Lung (tissue), 12 donors: Measurements from ENCODE around the gene SEM1. TPM values are rescaled to one million over a fixed set of nuclear protein-coding genes. Genes with fewer than 3 reads are reported as not detected.
"Not testable (repeated sequence)": the region's sequence is repeated elsewhere in the genome, so short reads cannot be mapped to it uniquely, and the experiment has no call there.

Experiments used
- ATAC-seq: fragments of 200-7000 bp; cut with Tn5 transposase; one replicate; pipeline ENCODE4 v1.9.1; 2020; ENCODE audit warnings: moderate number of reproducible peaks; ENCODE audit not compliant: insufficient read depth, low FRiP score
- DNase-seq, 3 donors: peaks; one replicate each; pipeline ENCODE4 v3.0.0-alpha.2; 2013 to 2017
- H3K27ac ChIP-seq, 2 donors: one replicate each; pipeline ENCODE4 v1.5.1; 2013; ENCODE audit warnings: mild to moderate bottlenecking in 2 of 2, moderate library complexity in 2 of 2, control low read depth in 1 of 2, inconsistent platforms in 1 of 2, low read depth in 1 of 2, low read length in 1 of 2
- H3K27me3 ChIP-seq, 3 donors: one replicate each; pipeline ENCODE4 v1.5.1; 2013; ENCODE audit warnings: low read length in 2 of 3; ENCODE audit not compliant: control insufficient read depth in 3 of 3, insufficient read depth in 3 of 3
- H3K36me3 ChIP-seq, 4 donors: one replicate each; pipeline ENCODE4 v1.5.1; 2013; ENCODE audit warnings: low read length in 4 of 4, mild to moderate bottlenecking in 1 of 4, moderate library complexity in 1 of 4; ENCODE audit not compliant: control insufficient read depth in 4 of 4, insufficient read depth in 4 of 4
- H3K4me1 ChIP-seq, 5 donors: one replicate each; pipeline ENCODE4 v1.5.1; 2013; ENCODE audit warnings: low read length in 5 of 5, mild to moderate bottlenecking in 2 of 5, moderate library complexity in 1 of 5; ENCODE audit not compliant: control insufficient read depth in 5 of 5, insufficient read depth in 5 of 5
- H3K4me3 ChIP-seq: one replicate; pipeline ENCODE4 v1.5.1; 2013; ENCODE audit warnings: mild to moderate bottlenecking, control low read depth, moderate library complexity
- H3K9ac ChIP-seq, 2 donors: one replicate each; pipeline ENCODE4 v1.5.1; 2013; ENCODE audit warnings: low read length in 2 of 2, control low read depth in 1 of 2; ENCODE audit not compliant: insufficient read depth in 1 of 2
- H3K9me3 ChIP-seq, 4 donors: one replicate each; pipeline ENCODE4 v1.5.1; 2013; ENCODE audit warnings: low read length in 3 of 4, mild to moderate bottlenecking in 1 of 4, moderate library complexity in 1 of 4; ENCODE audit not compliant: control insufficient read depth in 4 of 4, insufficient read depth in 3 of 4
- WGBS, 2 donors: extraction: QIAGEN DNeasy Blood & Tissue Kit; methylation state at CpG; one replicate each; pipeline ENCODE4 v1.1.7; 2013; 5-methylcytosine and 5-hydroxymethylcytosine counted together
- polyA plus RNA-seq, 2 donors: library from polyadenylated mRNA; stranded (reverse); fragments of 200-250 nt; gene quantifications; one replicate each; pipeline ENCODE4 v1.2.1, GENCODE V29; 2013
- total RNA-seq, 2 donors: library from RNA; depleted of rRNA in 1 of 2; stranded (reverse); fragments of >200 nt in 1 of 2; gene quantifications; one replicate each; pipeline ENCODE4 v1.2.1, GENCODE V29; 2014 to 2021
- TF ChIP-seq, protein P1 (sequence below): IDR thresholded peaks from 2 replicates; pipeline ENCODE4 v1.5.1; 2012; ENCODE audit warnings: mild to moderate bottlenecking; ENCODE audit errors: control extremely low read depth, extremely low read depth
- donor health status: control.
- donor health status: control.
- donor health status: Bipolar disorder and iron deficiency.
- donor health status: healthy.
- donor health status: DM: yes; HTN: yes; CAD: no.

Gene SEM1
- total and polyA plus RNA-seq, 4 donors: 47.0 to 190 (median 64.0) TPM

DNA sequence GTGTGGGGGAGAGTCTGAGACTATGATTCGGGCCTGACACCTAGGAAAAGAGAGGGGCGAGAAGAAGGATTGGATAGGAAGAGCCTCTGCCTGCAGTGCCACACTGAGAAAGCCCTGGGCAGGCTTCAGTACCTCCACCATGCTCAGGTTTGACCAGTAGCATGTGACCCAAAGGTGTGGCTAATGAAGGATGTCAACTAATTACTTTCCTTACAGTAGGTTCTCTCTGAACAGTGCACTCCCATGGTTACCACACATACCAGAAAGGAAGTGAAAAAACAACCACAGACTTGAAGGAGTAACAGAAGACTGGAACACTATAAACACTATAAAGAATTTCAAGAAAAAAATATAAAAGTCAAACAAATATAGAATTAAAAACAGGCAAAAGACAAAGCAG is 46.2 kb downstream of the SEM1 start:
- Histone ChIP-seq H3K27ac (no peak overlapping the region), H3K9ac (no peak overlapping the region), H3K27me3 (no peaks in the 10 kb centered on the region), H3K9me3 (no peaks in the 10 kb centered on the region), H3K4me3 (no peak overlapping the region), H3K36me3 (peaks cover 0 to 4% (median under 1%) of the 10 kb centered on the region in 4 donors), H3K4me1 (no peaks in the 10 kb centered on the region)
- TF ChIP-seq, protein P1, sequence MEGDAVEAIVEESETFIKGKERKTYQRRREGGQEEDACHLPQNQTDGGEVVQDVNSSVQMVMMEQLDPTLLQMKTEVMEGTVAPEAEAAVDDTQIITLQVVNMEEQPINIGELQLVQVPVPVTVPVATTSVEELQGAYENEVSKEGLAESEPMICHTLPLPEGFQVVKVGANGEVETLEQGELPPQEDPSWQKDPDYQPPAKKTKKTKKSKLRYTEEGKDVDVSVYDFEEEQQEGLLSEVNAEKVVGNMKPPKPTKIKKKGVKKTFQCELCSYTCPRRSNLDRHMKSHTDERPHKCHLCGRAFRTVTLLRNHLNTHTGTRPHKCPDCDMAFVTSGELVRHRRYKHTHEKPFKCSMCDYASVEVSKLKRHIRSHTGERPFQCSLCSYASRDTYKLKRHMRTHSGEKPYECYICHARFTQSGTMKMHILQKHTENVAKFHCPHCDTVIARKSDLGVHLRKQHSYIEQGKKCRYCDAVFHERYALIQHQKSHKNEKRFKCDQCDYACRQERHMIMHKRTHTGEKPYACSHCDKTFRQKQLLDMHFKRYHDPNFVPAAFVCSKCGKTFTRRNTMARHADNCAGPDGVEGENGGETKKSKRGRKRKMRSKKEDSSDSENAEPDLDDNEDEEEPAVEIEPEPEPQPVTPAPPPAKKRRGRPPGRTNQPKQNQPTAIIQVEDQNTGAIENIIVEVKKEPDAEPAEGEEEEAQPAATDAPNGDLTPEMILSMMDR: no peak
- DNase-seq: no peak
- no peak for ATAC-seq
- WGBS, 2 donors: 94 to 97% methylated on average over 2 of the region's 2 CpGs

DNA sequence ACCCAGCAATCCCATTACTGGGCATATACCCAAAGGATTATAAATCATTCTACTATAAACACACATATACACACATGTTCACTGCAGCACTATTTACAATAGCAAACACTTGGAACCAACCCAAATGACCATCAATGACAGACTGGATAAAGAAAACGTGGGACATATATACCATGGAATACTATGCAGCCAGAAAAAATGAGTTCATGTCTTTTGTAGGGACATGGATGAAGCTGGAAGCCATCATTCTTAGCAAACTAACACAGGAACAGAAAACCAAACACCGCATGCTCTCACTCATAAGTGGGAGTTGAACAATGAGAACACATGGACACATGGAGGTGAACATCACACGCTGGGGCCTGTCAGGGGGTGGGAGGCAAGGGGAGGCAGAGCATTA is 47.5 kb downstream of the SEM1 start:
- not testable (repeated sequence) for H3K4me3 ChIP-seq, H3K9me3 ChIP-seq, ATAC-seq, H3K36me3 ChIP-seq, DNase-seq, H3K27ac ChIP-seq, H3K4me1 ChIP-seq, H3K9ac ChIP-seq, H3K27me3 ChIP-seq
- WGBS, 2 donors: 89 to 92% methylated on average over 3 of the region's 3 CpGs

DNA sequence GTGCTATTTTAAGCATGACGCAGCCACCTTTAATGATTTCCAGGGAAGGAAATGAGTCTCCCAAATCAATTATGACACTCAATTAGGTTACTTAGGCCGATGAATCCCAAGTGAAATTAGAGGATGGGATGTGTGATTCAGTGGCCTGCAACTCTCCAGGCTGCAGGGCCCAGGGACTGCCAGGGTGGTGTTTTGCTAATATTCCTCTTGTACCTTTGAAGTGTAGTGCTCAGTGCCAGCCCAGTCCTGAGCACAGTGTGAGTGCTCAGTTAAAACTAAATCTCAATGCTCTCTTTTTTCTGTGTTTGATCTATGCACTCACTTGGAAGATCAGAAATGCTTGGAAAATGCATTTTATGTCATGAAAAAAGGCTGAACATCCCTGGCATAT is 51.6 kb downstream of the SEM1 start:
- Histone ChIP-seq H3K9ac (no peak overlapping the region), H3K27ac (no peak overlapping the region), H3K4me3 (no peak overlapping the region), H3K9me3 (no peaks in the 10 kb centered on the region), H3K27me3 (no peaks in the 10 kb centered on the region), H3K36me3 (peaks cover 0 to 5% (median under 1%) of the 10 kb centered on the region in 4 donors), H3K4me1 (no peaks in the 10 kb centered on the region)
- WGBS, 2 donors: 90 to 95% methylated on average over 2 of the region's 2 CpGs
- DNase-seq (no peak), ATAC-seq (no peak)
- TF ChIP-seq, protein P1: no peak

DNA sequence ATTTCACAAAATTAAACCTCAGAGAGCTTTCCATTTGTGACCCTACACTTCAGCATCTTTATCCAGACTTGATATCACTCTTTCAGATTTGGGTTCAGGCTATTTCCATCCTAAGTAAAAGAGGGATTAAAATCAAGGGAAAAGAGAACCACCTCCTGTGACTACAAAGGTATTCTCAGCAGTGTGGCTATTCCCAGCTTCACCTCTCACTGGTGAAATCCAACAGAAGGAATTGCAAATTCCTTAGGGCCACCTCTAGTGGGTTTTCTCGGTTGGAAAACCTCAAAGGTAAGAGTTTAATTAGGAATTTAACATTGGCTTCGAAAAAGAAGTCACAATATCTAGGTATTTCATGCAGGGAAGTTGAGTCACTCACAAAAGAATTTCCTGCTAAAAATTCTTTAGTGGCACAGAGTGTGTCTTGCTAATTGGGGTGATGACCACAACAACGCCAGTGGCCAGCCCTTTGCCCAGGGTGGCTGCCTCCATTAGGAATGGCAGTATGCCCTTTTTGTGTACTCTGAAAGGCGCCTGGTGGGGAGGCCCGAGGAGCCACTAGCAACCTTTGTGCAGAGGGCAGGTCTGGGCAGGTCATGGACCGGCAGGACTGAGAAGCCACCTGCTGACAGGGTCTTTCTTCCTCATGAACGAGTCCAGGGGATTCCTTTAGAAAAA is 52.2 kb downstream of the SEM1 start:
- TF ChIP-seq, protein P1: no peak
- Histone ChIP-seq H3K4me1 (no peaks in the 10 kb centered on the region), H3K27me3 (no peaks in the 10 kb centered on the region), H3K9ac (no peak overlapping the region), H3K27ac (no peak overlapping the region), H3K9me3 (no peaks in the 10 kb centered on the region), H3K36me3 (peaks cover 0 to 5% (median under 1%) of the 10 kb centered on the region in 4 donors), H3K4me3 (no peak overlapping the region)
- DNase-seq: no peak
- no peak for ATAC-seq
- 77 to 86% methylated on average over 7 of the region's 7 CpGs for WGBS, 2 donors
